ENCODE measurements around the gene LCLAT1.

GRCh38 chr2:30691091-30691947 is 244.3 kb downstream of the LCLAT1 start:
- no peak for TF ChIP-seq CTCF (IDR thresholded peaks at IDR 0.05; ENCODE audit: insufficient read depth, low read length)
- TF ChIP-seq GABPA (IDR thresholded peaks at IDR 0.05; ENCODE audit: low read depth) = no peak
- no peak for TF ChIP-seq REST (IDR thresholded peaks at IDR 0.05; ENCODE audit: insufficient replicate concordance, low read depth)
- TF ChIP-seq POLR2AphosphoS5 (IDR thresholded peaks at IDR 0.05; ENCODE audit: low read depth) = no peak
- TF ChIP-seq SPI1 (IDR thresholded peaks at IDR 0.05; ENCODE audit: borderline replicate concordance, low read depth) = no peak

Data from HL-60 (cell line).